ENCODE data around the gene ARFGAP1.

- TF ChIP-seq EZH2 (IDR thresholded peaks at IDR 0.05; ENCODE audit: low read depth, unreplicated experiment): no peak
- TF ChIP-seq ETS1 (IDR thresholded peaks at IDR 0.05): no peak
- no peak for TF ChIP-seq EZH2phosphoT487 (IDR thresholded peaks at IDR 0.05; ENCODE audit: unreplicated experiment)
Measured at GRCh38 chr20:63249891-63250290, 22.7 kb upstream of the ARFGAP1 start.
